Trophoblast cell (in vitro differentiated cells and primary cell): ENCODE results near the gene NAA50.

ENCODE experiments used
- DNase-seq, 2 donors: peaks; one replicate each; pipeline ENCODE4 v3.0.0-alpha.2; 2016
- H2AFZ ChIP-seq: 2 replicates; pipeline ENCODE4 v1.6.1; 2013; ENCODE audit warnings: low read length, moderate library complexity, mild to moderate bottlenecking; ENCODE audit not compliant: insufficient read depth, poor library complexity
- H2AK5ac ChIP-seq: 2 replicates; pipeline ENCODE4 v1.6.1; 2013; ENCODE audit warnings: mild to moderate bottlenecking, low read length
- H2BK120ac ChIP-seq: 2 replicates; pipeline ENCODE4 v1.6.1; 2013; ENCODE audit warnings: low read length, mild to moderate bottlenecking, moderate library complexity; ENCODE audit not compliant: insufficient read depth, poor library complexity
- H2BK12ac ChIP-seq: 2 replicates; pipeline ENCODE4 v1.6.1; 2013; ENCODE audit warnings: mild to moderate bottlenecking, low read length, moderate library complexity
- H2BK5ac ChIP-seq: 2 replicates; pipeline ENCODE4 v1.6.1; 2013; ENCODE audit warnings: low read length, low read depth, moderate library complexity, mild to moderate bottlenecking; ENCODE audit not compliant: poor library complexity
- H3K14ac ChIP-seq: 2 replicates; pipeline ENCODE4 v1.6.1; 2013; ENCODE audit warnings: mild to moderate bottlenecking, low read length
- H3K18ac ChIP-seq: 2 replicates; pipeline ENCODE4 v1.6.1; 2013; ENCODE audit warnings: mild to moderate bottlenecking, low read length
- H3K23ac ChIP-seq: 2 replicates; pipeline ENCODE4 v1.6.1; 2013; ENCODE audit warnings: low read length
- H3K27ac ChIP-seq: 2 replicates; pipeline ENCODE4 v1.5.1; 2013; ENCODE audit warnings: low read depth, mild to moderate bottlenecking, inconsistent platforms, low read length, moderate library complexity
- H3K27me3 ChIP-seq: 2 replicates; pipeline ENCODE4 v1.6.1; 2013; ENCODE audit warnings: inconsistent platforms, mild to moderate bottlenecking, low read length, moderate library complexity; ENCODE audit not compliant: insufficient read depth
- H3K36me3 ChIP-seq, 2 experiments: 1 replicate in 1 of 2; 2 replicates in 1 of 2; pipeline ENCODE4 v1.6.1; 2013; ENCODE audit warnings: low read length in 2 of 2, mild to moderate bottlenecking in 2 of 2, moderate library complexity in 1 of 2; ENCODE audit not compliant: insufficient read depth in 2 of 2, control insufficient read depth in 1 of 2
- H3K4ac ChIP-seq: 2 replicates; pipeline ENCODE4 v1.6.1; 2013; ENCODE audit warnings: low read depth, mild to moderate bottlenecking, low read length, moderate library complexity
- H3K4me1 ChIP-seq, 2 experiments: 1 replicate in 1 of 2; 2 replicates in 1 of 2; pipeline ENCODE4 v1.6.1; 2013; ENCODE audit warnings: low read length in 2 of 2, mild to moderate bottlenecking in 2 of 2, moderate library complexity in 1 of 2; ENCODE audit not compliant: insufficient read depth in 2 of 2, control insufficient read depth in 1 of 2
- H3K4me2 ChIP-seq: 2 replicates; pipeline ENCODE4 v1.6.1; 2013; ENCODE audit warnings: inconsistent platforms, mild to moderate bottlenecking, low read length, moderate library complexity
- H3K4me3 ChIP-seq: 2 replicates; pipeline ENCODE4 v1.5.1; 2013; ENCODE audit warnings: mild to moderate bottlenecking, low read depth, low read length, inconsistent platforms
- H3K79me1 ChIP-seq: one replicate; pipeline ENCODE4 v1.6.1; 2013; ENCODE audit warnings: low read length
- H3K79me2 ChIP-seq: 2 replicates; pipeline ENCODE4 v1.6.1; 2013; ENCODE audit warnings: low read length, mild to moderate bottlenecking; ENCODE audit not compliant: control insufficient read depth, insufficient read depth, poor library complexity
- H3K9ac ChIP-seq: 2 replicates; pipeline ENCODE4 v1.6.1; 2013; ENCODE audit warnings: mild to moderate bottlenecking, low read length
- H3K9me3 ChIP-seq: 2 replicates; pipeline ENCODE4 v1.6.1; 2013; ENCODE audit warnings: low read depth, mild to moderate bottlenecking, control low read depth, inconsistent platforms, low read length; ENCODE audit not compliant: insufficient read depth
- H4K12ac ChIP-seq: 2 replicates; pipeline ENCODE4 v1.6.1; 2013; ENCODE audit warnings: low read depth, mild to moderate bottlenecking, low read length, moderate library complexity
- H4K8ac ChIP-seq: 2 replicates; pipeline ENCODE4 v1.6.1; 2013; ENCODE audit warnings: low read depth, mild to moderate bottlenecking, low read length, moderate library complexity
- H4K91ac ChIP-seq: one replicate; pipeline ENCODE4 v1.6.1; 2013; ENCODE audit warnings: low read depth, mild to moderate bottlenecking, low read length, moderate library complexity
- WGBS: extraction: QIAGEN DNeasy Blood & Tissue Kit; methylation state at CpG from one replicate; pipeline ENCODE4 v1.1.7; 2013; ENCODE audit warnings: missing lambda C conversion rate; ENCODE audit not compliant: insufficient read length, insufficient coverage; ENCODE audit errors: extremely low coverage; 5-methylcytosine and 5-hydroxymethylcytosine counted together

NAA50 gene

DNA sequence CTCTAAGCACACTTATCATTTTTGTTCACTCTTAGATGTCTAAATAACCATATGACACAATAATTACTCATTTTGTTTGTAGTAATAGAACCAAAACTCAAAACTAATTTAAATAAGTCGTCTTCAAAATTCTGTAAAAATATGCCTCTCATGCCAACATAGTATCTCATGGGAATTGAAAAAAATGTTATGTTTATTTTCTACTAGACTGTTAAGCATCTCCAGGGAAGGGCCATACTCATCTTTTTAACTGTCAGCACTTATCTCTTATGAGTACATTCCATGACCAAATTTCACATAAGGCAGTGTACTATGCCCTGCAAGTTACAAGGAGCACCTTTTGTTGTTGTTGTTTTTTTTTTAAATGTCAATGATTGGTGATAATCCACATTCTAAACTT is 31.3 kb downstream of the NAA50 start:
- H3K36me3 ChIP-seq = peaks cover 2 to 3% of the 10 kb centered on the region in 2 experiments
- no peak overlapping the region for H3K4me2 ChIP-seq
- H3K79me1 ChIP-seq = no peaks in the 10 kb centered on the region
- no peak overlapping the region for H4K8ac ChIP-seq
- no peaks in the 10 kb centered on the region for H3K27me3 ChIP-seq
- H3K4me3 ChIP-seq = no peak overlapping the region
- H3K18ac ChIP-seq = no peak overlapping the region
- H4K12ac ChIP-seq = no peak overlapping the region
- no peak overlapping the region for H3K4ac ChIP-seq
- DNase-seq = no peak
- no peak overlapping the region for H2BK120ac ChIP-seq
- H3K14ac ChIP-seq = no peak overlapping the region
- H2AFZ ChIP-seq = no peak overlapping the region
- H2BK5ac ChIP-seq = no peak overlapping the region
- no peaks in the 10 kb centered on the region for H3K79me2 ChIP-seq
- no peaks in the 10 kb centered on the region for H3K4me1 ChIP-seq
- no peak overlapping the region for H3K23ac ChIP-seq
- H2AK5ac ChIP-seq = no peak overlapping the region
- H4K91ac ChIP-seq = no peak overlapping the region
- peaks cover 2% of the 10 kb centered on the region for H3K9me3 ChIP-seq
- H3K27ac ChIP-seq = no peak overlapping the region
- H2BK12ac ChIP-seq = no peak overlapping the region
- H3K9ac ChIP-seq = no peak overlapping the region
- WGBS = no CpG with 5 or more reads among the region's 1 CpG

DNA sequence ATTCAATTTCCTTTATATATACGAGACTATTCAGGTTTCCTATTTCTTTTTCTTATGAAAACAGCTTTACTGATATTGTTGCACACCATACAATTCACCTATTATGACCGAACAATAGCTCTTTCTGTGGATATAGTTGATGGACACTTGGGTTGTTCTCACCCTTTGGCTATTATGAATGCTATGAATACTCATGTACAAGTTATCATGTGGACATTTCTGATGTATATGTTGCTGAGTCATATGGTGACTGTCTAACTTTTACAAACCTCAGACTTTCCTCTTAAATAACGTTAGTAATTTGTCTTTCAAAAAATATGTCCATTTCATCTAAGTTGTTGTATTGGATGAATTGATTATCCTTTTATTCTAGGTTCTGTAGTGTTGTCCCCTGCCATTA is 33.9 kb downstream of the NAA50 start:
- WGBS = no CpG with 5 or more reads among the region's 3 CpGs
- DNase-seq = no peak

DNA sequence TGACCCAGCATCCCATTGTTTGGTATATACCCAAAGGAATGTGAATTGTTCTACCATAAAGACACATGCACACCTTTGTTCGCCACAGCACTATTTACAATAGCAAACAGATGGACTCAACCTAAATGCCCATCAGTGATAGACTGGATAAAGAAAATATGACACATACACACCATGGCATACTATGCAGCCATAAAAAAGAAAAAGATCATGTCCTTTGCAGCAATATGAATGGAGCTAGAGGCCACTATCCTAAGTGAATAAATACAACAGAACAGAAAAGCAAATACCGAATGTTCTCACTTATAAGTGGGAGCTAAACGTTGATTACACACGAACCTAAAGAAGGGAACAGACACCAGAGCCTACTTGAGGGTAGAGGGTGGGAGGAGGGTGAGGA is 38.2 kb downstream of the NAA50 start:
- H4K8ac ChIP-seq = no peak overlapping the region
- H3K27me3 ChIP-seq = no peaks in the 10 kb centered on the region
- no peak overlapping the region for H3K23ac ChIP-seq
- H3K79me1 ChIP-seq = no peaks in the 10 kb centered on the region
- no peak overlapping the region for H2BK120ac ChIP-seq
- H3K9me3 ChIP-seq = no peaks in the 10 kb centered on the region
- no peaks in the 10 kb centered on the region for H3K36me3 ChIP-seq
- no peak overlapping the region for H2BK12ac ChIP-seq
- H2AFZ ChIP-seq = no peak overlapping the region
- H2BK5ac ChIP-seq = no peak overlapping the region
- no peaks in the 10 kb centered on the region for H3K4me1 ChIP-seq
- no peak overlapping the region for H3K4me2 ChIP-seq
- no peak overlapping the region for H3K9ac ChIP-seq
- DNase-seq = no peak
- no peak overlapping the region for H4K12ac ChIP-seq
- H2AK5ac ChIP-seq = no peak overlapping the region
- H3K4me3 ChIP-seq = no peak overlapping the region
- no CpG with 5 or more reads among the region's 4 CpGs for WGBS
- no peak overlapping the region for H3K27ac ChIP-seq
- H4K91ac ChIP-seq = no peak overlapping the region
- no peak overlapping the region for H3K4ac ChIP-seq
- H3K14ac ChIP-seq = no peak overlapping the region
- no peaks in the 10 kb centered on the region for H3K79me2 ChIP-seq
- H3K18ac ChIP-seq = no peak overlapping the region

More for the DNA sequence above, 33.9 kb downstream of the NAA50 start:
- H4K12ac ChIP-seq = no peak overlapping the region
- H3K36me3 ChIP-seq = peaks cover 0 to 1% of the 10 kb centered on the region in 2 experiments
- H2BK120ac ChIP-seq = no peak overlapping the region
- H3K9ac ChIP-seq = no peak overlapping the region
- no peak overlapping the region for H3K4me2 ChIP-seq
- no peaks in the 10 kb centered on the region for H3K27me3 ChIP-seq
- no peak overlapping the region for H4K8ac ChIP-seq
- H3K18ac ChIP-seq = no peak overlapping the region
- no peaks in the 10 kb centered on the region for H3K4me1 ChIP-seq
- no peaks in the 10 kb centered on the region for H3K79me1 ChIP-seq
- no peak overlapping the region for H3K14ac ChIP-seq
- H2BK5ac ChIP-seq = no peak overlapping the region
- H3K9me3 ChIP-seq = no peaks in the 10 kb centered on the region
- no peak overlapping the region for H3K23ac ChIP-seq
- H3K4me3 ChIP-seq = no peak overlapping the region
- no peak overlapping the region for H2BK12ac ChIP-seq
- H2AK5ac ChIP-seq = no peak overlapping the region
- H4K91ac ChIP-seq = no peak overlapping the region
- no peak overlapping the region for H3K27ac ChIP-seq
- no peak overlapping the region for H2AFZ ChIP-seq
- H3K4ac ChIP-seq = no peak overlapping the region
- no peaks in the 10 kb centered on the region for H3K79me2 ChIP-seq

DNA sequence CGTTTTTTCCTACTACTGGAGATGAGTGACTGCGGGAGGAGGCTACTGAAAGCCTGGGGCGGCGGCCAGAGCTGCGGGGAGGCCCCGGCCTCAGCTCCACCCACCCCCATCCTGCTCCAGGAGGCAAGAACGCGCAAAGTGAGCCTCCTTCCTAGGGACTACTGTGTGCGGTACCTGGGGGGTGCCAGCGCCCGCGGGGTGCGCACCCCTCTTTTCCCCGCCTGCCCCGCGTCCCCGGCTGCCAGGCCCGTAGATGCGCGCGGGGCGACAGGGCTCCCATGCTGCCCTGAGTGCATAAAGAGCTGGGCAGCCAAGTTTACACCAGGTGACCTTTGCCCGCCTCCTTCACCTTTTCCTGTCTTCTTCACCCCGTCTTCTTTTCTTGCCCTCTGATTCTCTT is 47.1 kb downstream of the NAA50 start:
- Histone ChIP-seq H3K27ac (no peak overlapping the region), H3K4me2 (peak overlapping the region; percentile 75), H4K91ac (no peak overlapping the region), H2BK5ac (no peak overlapping the region), H4K12ac (no peak overlapping the region), H2BK12ac (no peak overlapping the region), H2BK120ac (no peak overlapping the region), H2AFZ (no peak overlapping the region), H3K4me1 (peaks cover 0 to 3% of the 10 kb centered on the region in 2 experiments), H3K9me3 (no peaks in the 10 kb centered on the region), H3K23ac (no peak overlapping the region), H3K4me3 (peak overlapping the region; percentile 35), H3K79me1 (peaks cover 14% of the 10 kb centered on the region), H4K8ac (peak overlapping the region; percentile 44), H3K14ac (no peak overlapping the region), H3K27me3 (no peaks in the 10 kb centered on the region), H3K18ac (no peak overlapping the region), H3K36me3 (no peaks in the 10 kb centered on the region), H2AK5ac (no peak overlapping the region), H3K79me2 (peaks cover 13% of the 10 kb centered on the region), H3K4ac (no peak overlapping the region), H3K9ac (no peak overlapping the region)
- no CpG with 5 or more reads among the region's 24 CpGs for WGBS
- DNase-seq = no peak
